H1 (cell line): ENCODE results near the gene RELCH.

Experiments
- CHD1 ChIP-seq: IDR thresholded peaks from 2 replicates; pipeline ENCODE4 v1.6.1; 2012; ENCODE audit warnings: low read depth, low read length, improper control_type of control experiment
- EGR1 ChIP-seq: IDR thresholded peaks from 2 replicates; pipeline ENCODE4 v1.6.1; 2011; ENCODE audit warnings: low read depth, low read length, borderline replicate concordance
- EZH2 ChIP-seq: fragments of 200-600 bp; sonication (generic); IDR thresholded peaks from 2 replicates; pipeline ENCODE4 v1.7.1; 2012; ENCODE audit warnings: low read depth, mild to moderate bottlenecking, moderate library complexity, low read length, inconsistent platforms; ENCODE audit not compliant: severe bottlenecking
- HDAC6 ChIP-seq: IDR thresholded peaks from one replicate; pipeline ENCODE4 v1.7.1; 2012; ENCODE audit warnings: low read depth, mild to moderate bottlenecking, inconsistent platforms, low read length, moderate library complexity
- KDM5A ChIP-seq: fragments of 200-600 bp; IDR thresholded peaks from 2 replicates; pipeline ENCODE4 v1.7.1; 2012; ENCODE audit warnings: mild to moderate bottlenecking, low read length, inconsistent platforms, mixed read lengths
- POLR2A ChIP-seq, 2 experiments: IDR thresholded peaks; 1 replicate in 1 of 2; 2 replicates in 1 of 2; pipeline ENCODE4 v1.6.1; 2011; ENCODE audit warnings: low read depth in 2 of 2, low read length in 2 of 2, mild to moderate bottlenecking in 2 of 2; ENCODE audit errors: control extremely low read depth in 1 of 2
- POLR2AphosphoS5 ChIP-seq: IDR thresholded peaks from 2 replicates; pipeline ENCODE4 v1.6.1; 2011; ENCODE audit warnings: low read depth, low read length
- SIN3A ChIP-seq, 2 experiments: IDR thresholded peaks in 1 of 2; conservative IDR thresholded peaks in 1 of 2; 2 replicates each; pipeline ENCODE4 v1.6.1; 2011 to 2012; ENCODE audit warnings: low read length in 2 of 2, improper control_type of control experiment in 1 of 2, low read depth in 1 of 2, mild to moderate bottlenecking in 1 of 2
- SP2 ChIP-seq: IDR thresholded peaks from 2 replicates; pipeline ENCODE4 v1.6.1; 2012; ENCODE audit warnings: mild to moderate bottlenecking, low read length, inconsistent platforms
- TCF12 ChIP-seq: IDR thresholded peaks from 2 replicates; pipeline ENCODE4 v1.6.1; 2011; ENCODE audit warnings: low read depth, mild to moderate bottlenecking, low read length
- TF ChIP-seq, protein P1 (sequence below), 3 experiments: IDR thresholded peaks; 1 replicate in 2 of 3; 2 replicates in 1 of 3; pipeline versions ENCODE4 v1.5.1 to v1.6.1; 2011; ENCODE audit warnings: low read length in 3 of 3, mild to moderate bottlenecking in 3 of 3, inconsistent platforms in 2 of 3, low read depth in 1 of 3, moderate library complexity in 1 of 3; ENCODE audit not compliant: insufficient read depth in 1 of 3; ENCODE audit errors: control extremely low read depth in 1 of 3
- TF ChIP-seq, protein P2 (sequence below): IDR thresholded peaks from 2 replicates; pipeline ENCODE4 v1.6.1; 2012; ENCODE audit warnings: low read length, inconsistent platforms
- TF ChIP-seq, protein P3 (sequence below): IDR thresholded peaks from 2 replicates; pipeline ENCODE4 v1.6.1; 2011; ENCODE audit warnings: low read depth, mild to moderate bottlenecking, low read length; ENCODE audit not compliant: insufficient read depth

DNA sequence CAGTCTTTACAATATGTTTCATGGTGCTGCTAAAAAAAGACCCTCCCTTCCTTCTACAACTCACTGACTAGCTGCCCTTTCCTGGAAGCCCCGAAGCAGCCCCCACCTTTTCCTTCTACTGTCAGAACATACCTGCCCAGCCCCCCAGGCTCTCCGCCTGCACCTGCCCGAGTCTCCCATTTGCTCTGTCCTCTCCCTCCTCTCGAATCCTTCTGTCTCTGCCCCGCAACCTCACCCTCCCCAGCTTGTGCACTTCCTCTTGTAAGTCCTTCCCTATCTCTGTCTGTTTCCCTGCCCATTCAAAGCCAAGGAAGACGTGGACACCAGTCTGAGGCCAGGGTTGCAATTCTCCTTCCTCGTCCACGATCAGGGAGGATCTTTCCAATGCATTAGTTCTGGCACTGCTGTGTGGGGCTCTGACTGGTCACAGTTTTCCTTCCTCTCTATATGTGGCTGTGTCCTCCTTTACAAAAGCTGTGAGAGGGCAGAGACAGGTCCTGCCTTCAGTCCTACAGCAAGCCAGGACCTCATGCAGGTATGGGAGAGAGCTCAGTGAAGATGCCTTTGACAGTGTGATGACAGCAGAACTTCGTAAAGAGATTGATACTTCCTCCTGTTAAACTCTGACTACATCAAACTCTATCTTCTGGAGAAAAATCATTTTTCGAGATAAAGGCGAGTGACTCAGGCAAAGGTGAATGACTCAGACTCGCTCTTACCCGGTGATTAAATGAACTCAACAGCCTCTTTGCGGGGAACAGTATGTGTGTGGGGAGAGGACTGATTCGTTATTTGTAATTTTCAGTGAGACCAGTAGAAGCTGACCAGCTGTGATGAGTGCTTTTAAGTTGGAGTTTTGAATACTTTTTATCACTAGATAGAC, 152.3 kb downstream of the RELCH start:
- TF ChIP-seq, protein P1, sequence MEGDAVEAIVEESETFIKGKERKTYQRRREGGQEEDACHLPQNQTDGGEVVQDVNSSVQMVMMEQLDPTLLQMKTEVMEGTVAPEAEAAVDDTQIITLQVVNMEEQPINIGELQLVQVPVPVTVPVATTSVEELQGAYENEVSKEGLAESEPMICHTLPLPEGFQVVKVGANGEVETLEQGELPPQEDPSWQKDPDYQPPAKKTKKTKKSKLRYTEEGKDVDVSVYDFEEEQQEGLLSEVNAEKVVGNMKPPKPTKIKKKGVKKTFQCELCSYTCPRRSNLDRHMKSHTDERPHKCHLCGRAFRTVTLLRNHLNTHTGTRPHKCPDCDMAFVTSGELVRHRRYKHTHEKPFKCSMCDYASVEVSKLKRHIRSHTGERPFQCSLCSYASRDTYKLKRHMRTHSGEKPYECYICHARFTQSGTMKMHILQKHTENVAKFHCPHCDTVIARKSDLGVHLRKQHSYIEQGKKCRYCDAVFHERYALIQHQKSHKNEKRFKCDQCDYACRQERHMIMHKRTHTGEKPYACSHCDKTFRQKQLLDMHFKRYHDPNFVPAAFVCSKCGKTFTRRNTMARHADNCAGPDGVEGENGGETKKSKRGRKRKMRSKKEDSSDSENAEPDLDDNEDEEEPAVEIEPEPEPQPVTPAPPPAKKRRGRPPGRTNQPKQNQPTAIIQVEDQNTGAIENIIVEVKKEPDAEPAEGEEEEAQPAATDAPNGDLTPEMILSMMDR (IDR thresholded peaks at IDR 0.05; ENCODE audit: control extremely low read depth in 1 of 3, insufficient read depth in 1 of 3, low read depth in 1 of 3, low read length in 3 of 3): no peak
- TF ChIP-seq SIN3A (conservative IDR thresholded peaks at IDR 0.05 in 1 of 2, IDR thresholded peaks at IDR 0.05 in 1 of 2; ENCODE audit: low read depth in 1 of 2, low read length in 2 of 2) (0 out of 4 replicates have a peak, but pooled peaks of 1 of the 2 experiments have one; percentile 61), EZH2 (no peak), HDAC6 (no peak), POLR2A (IDR thresholded peaks at IDR 0.05; ENCODE audit: control extremely low read depth in 1 of 2, low read depth in 2 of 2, low read length in 2 of 2) (no peak), TCF12 (no peak), KDM5A (no peak), POLR2AphosphoS5 (no peak), SP2 (no peak), CHD1 (no peak), EGR1 (no peak)
- TF ChIP-seq, protein P2, sequence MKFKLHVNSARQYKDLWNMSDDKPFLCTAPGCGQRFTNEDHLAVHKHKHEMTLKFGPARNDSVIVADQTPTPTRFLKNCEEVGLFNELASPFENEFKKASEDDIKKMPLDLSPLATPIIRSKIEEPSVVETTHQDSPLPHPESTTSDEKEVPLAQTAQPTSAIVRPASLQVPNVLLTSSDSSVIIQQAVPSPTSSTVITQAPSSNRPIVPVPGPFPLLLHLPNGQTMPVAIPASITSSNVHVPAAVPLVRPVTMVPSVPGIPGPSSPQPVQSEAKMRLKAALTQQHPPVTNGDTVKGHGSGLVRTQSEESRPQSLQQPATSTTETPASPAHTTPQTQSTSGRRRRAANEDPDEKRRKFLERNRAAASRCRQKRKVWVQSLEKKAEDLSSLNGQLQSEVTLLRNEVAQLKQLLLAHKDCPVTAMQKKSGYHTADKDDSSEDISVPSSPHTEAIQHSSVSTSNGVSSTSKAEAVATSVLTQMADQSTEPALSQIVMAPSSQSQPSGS: no peak
- TF ChIP-seq, protein P3, sequence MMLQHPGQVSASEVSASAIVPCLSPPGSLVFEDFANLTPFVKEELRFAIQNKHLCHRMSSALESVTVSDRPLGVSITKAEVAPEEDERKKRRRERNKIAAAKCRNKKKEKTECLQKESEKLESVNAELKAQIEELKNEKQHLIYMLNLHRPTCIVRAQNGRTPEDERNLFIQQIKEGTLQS: no peak
